Measurements from ENCODE around the gene PPM1L. TPM values are rescaled to one million over a fixed set of nuclear protein-coding genes. Genes with fewer than 3 reads are reported as not detected.

PPM1L gene
- total and polyA plus RNA-seq, 2 of the 13 experiments (the other 11 are each of a cell fraction or from before 2014, with no cell fraction given): 0.22 to 1.4 TPM

GRCh38 chr3:160949460-160949859 is 193.4 kb downstream of the PPM1L start:
- FAIRE-seq (no peak), ATAC-seq (peak; percentile 31; the same call in 2 of the 3 replicates), DNase-seq (ENCODE audit: low spot score) (no peak)
- Histone ChIP-seq H3K9me3 (ENCODE audit: low read length) (no peaks in the 10 kb centered on the region), H4K20me1 (ENCODE audit: insufficient read depth, low read length) (no peaks in the 10 kb centered on the region), H3K27me3 (ENCODE audit: control insufficient read depth in 1 of 2, insufficient read depth in 2 of 2, low read length in 2 of 2) (no peaks in the 10 kb centered on the region), H3K4me3 (replicated peaks in 1 of 3; ENCODE audit: insufficient read depth in 1 of 3, low read depth in 2 of 3, low read length in 3 of 3) (no peak overlapping the region), H3K9ac (ENCODE audit: insufficient read depth, low read depth, low read length) (no peak overlapping the region), H3K27ac (ENCODE audit: extremely low read length, insufficient read depth, low read length) (no peak overlapping the region), H3K36me3 (replicated peaks in 1 of 2; ENCODE audit: control insufficient read depth in 1 of 2, insufficient read depth in 2 of 2, low read length in 2 of 2) (no peaks in the 10 kb centered on the region), H3K4me1 (ENCODE audit: insufficient read depth, low read length) (no peaks in the 10 kb centered on the region; the same call in 1 of the 2 replicates), H3K4me2 (ENCODE audit: low read depth, low read length) (no peak overlapping the region), H2AFZ (ENCODE audit: low read length) (no peak overlapping the region), H3K79me2 (ENCODE audit: insufficient read depth, low read length) (no peaks in the 10 kb centered on the region)
- in situ Hi-C loops (cut with HindIII; ENCODE audit: extremely low pct_ligation_motif_present, low pct_unique_long_range_greater_than_20kb) (no loop called here), intact Hi-C loops (cut with micrococcal nuclease; ENCODE audit: unreplicated experiment) (no loop called here)
- ChIA-PET CTCF (ENCODE audit: low intra/inter-chr PET ratio, low total read pairs) (no interaction called here), POLR2A (no interaction called here)
- 14% methylated on average over 4 of the region's 4 CpGs for WGBS (ENCODE audit: low lambda C conversion rate)
- no TSS peak for BruUV-seq (replicated peaks)
- no peak for TF ChIP-seq RBFOX2 (IDR thresholded peaks at IDR 0.05; ENCODE audit: low read depth, low read length)
- no peak for TF ChIP-seq ZMYM4 (CRISPR knock-in tag; IDR thresholded peaks at IDR 0.05)
- no peak for TF ChIP-seq ZNF251 (CRISPR knock-in tag; IDR thresholded peaks at IDR 0.05)
- TF ChIP-seq ZNF503 (CRISPR knock-in tag; IDR thresholded peaks at IDR 0.05): no peak
- TF ChIP-seq ZNF749 (CRISPR knock-in tag; IDR thresholded peaks at IDR 0.05; ENCODE audit: borderline replicate concordance): no peak
- TF ChIP-seq ZFYVE20 (CRISPR knock-in tag; IDR thresholded peaks at IDR 0.05; ENCODE audit: borderline replicate concordance, low read depth): no peak
- no peak for TF ChIP-seq E2F2 (CRISPR knock-in tag; IDR thresholded peaks at IDR 0.05; ENCODE audit: borderline replicate concordance)
- no peak for TF ChIP-seq MIER3 (CRISPR knock-in tag; IDR thresholded peaks at IDR 0.05; ENCODE audit: borderline replicate concordance)
- no peak for TF ChIP-seq CHD2 (IDR thresholded peaks at IDR 0.05; ENCODE audit: low read depth, low read length)

Measured in HepG2 (cell line).